ENCODE results near the gene ASTN2.
"Not testable (repeated sequence)": the region's sequence is repeated elsewhere in the genome, so short reads cannot be mapped to it uniquely, and the experiment has no call there.

The ASTN2 gene

DNA sequence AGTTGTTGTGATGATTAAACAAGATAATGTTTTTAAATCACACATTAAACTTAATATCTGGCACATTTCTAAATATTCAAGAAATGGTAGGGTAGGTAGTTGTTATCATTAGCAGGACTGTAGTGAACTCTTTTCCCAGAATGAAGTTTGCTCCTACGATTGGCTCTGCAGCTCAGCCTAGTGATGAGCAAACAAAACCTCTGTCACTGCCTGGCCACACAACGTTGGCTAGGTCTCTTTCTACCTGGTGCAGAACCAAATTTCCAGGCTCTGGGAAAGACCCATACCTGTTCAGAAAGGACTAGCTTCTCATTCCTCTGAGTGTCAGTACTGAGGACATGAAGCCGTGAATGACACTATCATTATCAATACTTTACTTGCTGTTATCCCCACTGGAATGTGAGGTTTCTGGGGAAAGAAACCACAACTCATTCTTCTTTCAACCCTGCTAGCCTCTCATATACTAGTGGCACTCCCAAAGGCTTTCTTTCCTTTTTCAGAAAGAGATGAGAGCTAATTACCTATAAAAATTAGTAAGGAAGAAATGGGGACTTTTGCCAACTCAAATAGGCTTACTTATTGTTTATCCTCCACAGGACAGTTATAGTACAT, 947.0 kb downstream of the ASTN2 start:
- DNase-seq: no peak

DNA sequence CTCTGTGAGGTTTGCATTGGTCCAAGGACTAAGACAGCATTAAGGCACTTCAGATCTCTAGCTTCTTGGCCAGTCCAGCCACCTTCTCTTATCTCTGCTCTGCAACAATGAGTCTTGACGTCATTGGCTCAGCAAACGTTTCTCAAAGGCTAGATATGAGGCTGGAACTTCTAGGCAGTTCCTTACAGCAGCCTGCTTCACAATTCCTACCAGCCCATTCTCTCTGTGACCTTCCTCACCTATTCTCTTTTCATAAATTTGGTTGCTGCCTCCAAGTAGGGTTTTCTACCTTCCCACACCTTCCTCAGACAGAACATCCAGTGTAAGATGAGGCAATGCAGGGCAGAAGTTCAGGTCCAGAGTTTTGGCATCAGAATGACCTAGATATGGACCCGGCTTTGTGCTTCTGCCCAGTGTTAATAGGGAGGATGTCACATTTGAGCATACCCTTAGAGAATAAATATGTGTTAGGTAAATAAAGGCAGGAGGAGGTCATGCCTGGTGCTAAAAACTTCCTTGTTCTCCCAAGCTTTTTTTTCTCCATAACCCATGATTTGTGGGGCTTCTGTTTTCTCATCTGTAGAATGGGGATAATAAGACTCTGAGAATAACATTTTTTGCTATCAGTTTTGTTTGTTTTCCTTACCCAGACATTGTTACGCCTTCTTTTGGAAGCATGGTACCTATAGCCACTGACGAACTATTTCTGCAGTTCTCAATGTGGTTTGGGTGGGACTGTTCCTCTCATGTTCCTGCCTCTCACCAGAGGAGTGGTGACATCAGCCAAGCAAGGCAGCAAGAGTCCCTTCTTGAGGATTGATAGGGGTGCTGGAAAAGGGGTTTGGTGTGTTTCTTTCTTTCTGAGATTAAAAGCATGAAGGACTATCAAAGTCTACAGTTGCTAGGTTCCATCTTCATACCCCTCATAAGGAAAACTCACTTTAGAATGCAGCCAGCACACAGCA, 948.3 kb downstream of the ASTN2 start:
- DNase-seq: no peak

DNA sequence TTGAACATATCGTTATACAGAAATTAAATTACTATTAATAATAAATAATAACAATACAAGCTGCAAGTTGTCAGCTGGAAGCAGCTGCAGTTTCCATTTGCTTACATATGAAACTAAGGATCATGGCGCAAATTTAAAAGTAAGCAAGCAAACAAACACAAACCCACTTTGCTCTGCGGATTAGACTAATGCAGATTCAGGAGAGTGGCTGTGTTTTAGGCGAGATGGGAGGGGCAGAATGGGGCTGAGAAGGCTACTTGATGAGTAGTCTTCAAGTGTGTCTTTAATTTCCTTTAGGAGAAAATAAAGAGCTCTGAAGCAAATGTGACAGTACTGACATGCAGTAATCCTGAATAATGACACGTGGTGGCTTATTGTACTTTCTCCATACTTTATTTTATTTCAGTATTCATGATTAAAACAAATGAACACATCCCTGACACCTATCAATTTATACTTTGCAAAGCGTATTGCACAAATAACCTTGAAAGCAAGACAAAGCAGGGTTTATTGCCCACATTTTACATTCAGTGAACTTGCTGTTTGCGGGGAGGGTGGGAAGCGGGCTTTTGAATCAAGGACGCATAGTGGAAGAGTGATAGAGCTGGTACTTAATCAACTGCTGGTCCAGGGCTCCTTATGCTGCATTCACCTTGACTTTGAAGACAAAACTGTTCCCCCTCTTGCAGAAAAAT, 949.1 kb downstream of the ASTN2 start:
- no peak for DNase-seq

DNA sequence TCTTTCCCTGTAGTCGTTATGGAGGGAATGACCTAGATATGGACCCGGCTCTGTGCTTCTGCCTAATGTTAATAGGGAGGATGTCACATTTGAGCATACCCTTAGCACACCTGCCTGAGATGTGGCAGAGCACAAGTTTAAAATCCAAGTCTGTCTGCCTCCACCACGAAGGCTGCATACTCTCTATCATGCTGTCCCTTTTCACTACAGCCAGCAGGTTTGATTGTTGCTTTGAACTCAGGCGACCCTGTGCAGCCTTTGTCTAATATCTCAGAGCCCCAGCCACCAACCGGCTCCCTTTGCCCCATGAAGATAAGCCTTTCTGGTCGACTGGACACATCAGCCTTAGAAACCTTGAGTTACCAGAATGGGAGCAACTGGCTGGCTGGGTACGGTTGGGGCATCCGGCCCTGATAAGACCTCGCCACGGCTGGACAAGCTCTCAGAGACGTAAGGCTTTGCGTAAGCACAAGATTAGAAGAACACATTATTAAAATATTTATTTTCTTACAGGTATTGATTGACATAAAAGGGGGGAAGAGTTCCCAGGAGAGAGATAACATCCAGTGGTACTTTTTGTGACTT, 949.8 kb downstream of the ASTN2 start:
- no peak for DNase-seq

DNA sequence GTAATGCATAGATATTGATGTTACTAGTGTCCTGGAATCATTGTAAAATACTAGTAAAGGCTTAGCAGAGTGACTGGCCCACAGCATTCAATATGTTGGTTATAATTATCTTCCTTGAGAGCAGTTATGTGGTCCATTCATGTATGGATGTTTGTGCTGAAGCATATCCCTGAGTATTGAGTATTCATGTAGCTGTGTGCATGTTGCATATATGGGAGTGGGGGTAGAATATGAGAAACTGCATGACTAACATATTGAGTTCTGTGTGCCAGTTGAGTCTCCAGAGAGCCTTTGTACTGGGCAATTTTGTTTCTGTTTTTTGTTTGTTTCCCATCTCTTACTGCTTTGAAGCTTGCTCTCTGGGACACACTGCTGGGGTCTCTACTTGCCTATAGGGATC, 950.4 kb downstream of the ASTN2 start:
- no peak for DNase-seq

DNA sequence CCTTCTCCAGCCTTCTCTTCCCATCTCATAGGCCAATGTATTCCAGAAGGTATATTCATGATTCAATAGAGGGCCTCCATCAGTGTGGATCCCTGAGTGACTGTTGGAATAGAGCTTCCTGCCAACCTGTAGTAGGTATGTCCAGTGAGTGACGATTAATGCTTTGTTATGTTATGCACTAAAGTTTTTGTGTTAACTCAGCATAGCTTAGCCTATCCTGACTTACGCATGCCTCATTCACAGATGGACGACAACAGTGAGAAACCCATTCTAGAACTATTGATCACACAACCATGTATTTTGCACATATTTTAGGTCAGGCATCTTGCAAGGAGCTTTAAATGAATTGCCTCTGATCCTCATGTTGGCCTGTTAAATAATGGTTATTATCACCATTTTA, 953.2 kb downstream of the ASTN2 start:
- no peak for DNase-seq

DNA sequence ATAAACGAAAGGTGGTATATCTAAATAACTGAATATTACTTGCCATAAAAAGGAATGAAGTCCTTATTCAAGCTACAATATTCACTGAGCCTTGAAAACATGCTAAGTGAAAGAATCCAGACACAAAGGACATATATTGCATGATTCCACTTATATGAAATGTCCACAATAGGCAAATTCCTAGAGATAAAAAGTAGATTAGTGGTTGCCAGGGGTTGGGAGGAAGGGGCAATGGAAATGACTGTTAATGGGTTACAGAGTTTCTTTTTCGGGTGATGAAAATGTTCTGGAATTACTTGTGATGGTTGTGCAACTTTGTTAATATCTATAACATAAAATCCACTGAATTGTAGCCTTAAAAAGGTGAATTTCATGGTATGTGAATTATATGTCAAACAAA, 954.8 kb downstream of the ASTN2 start:
- no peak for DNase-seq

DNA sequence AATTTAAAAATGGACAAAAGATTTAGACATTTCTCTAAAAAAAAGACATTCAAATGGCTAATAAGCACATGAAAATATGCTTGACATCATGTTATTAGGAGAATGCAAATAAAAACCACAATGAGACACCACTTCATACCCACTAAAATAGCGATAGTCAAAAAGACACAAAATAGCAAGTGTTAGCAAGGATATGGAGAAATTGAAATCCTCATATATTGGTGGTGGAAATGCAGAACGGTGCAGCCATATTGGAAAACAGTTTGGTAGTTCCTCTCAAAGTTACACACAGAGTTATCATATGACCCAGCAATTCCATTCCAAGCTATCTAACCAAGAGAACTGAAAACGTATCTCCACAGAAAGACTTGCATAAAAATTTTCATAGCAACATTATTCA, 955.3 kb downstream of the ASTN2 start:
- no peak for DNase-seq

DNA sequence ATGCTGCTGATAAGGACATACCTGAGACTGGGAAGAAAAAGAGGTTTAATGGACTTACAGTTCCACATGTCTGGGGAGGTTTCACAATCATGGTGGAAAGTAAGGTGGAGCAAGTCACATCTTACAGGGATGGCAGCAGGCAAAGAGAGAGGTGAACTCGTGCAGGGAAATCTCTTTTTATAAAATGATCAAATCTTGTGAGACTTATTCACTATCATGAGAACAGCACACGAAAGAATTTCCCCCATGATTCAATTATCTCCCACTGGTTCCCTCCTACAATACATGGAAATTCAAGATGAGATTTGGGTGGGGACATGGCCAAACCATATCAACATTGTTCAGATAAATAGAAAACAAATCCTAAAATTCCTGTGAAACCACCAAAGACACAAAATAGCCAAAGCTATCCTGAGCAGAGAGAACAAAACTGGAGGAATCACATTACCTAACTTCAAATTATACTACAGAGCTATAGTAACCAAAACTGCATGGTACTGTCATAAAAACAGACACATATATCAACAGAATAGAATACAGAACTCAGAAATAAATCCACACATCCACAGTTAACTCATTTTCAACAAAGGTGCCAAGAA, 958.3 kb downstream of the ASTN2 start:
- no peak for DNase-seq

DNA sequence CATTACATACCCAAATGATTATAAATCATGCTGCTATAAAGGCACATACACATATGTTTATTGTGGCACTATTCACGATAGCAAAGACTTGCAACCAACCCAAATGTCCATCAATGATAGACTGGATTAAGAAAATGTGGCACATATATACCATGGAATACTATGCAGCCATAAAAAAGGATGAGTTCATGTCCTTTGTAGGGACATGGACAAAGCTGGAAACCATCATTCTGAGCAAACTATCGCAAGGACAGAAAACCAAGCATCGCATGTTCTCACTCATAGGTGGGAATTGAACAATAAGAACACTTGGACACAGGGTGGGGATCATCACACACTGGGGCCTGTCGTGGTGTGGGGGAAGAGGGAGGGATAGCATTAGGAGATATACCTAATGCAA, 960.3 kb downstream of the ASTN2 start:
- DNase-seq: not testable (repeated sequence)

DNA sequence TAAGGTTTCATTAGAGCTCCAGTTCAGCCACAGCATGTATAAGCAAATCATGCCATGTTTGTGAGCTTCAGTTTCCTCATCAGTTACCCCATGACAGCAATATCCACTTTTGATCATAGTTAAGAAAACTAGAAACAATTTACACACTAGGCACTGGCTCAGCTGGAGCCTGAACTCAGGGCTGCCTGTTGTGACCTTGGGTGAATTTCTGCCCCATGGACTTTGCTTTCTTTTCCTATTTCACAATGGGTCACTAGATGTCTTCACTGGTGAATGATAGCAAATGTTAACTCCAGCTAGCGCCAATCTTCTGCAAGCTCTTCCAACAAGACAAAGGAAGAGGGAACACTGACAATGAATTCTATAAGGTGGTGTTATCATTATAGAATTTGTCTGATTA, 961.1 kb downstream of the ASTN2 start:
- no peak for DNase-seq

DNA sequence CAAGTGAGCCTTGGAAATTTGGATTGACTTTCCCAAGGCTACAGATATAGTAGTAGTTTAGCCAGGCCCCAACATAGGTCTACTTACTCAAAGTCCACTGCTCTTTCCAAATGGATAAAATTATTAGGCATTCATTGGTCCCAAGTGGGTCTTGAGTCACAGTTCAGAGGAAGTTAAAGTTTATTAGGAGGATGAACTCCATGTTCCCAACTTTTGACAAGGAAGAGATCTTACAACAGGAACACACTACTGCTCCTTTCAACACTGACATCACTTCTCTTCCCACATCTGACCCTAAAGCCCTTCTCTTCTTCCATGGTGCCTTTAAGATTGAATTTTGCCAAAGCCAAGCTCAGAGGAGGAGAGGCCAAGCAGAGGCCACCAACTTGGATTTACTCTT, 962.2 kb downstream of the ASTN2 start:
- DNase-seq: no peak

DNA sequence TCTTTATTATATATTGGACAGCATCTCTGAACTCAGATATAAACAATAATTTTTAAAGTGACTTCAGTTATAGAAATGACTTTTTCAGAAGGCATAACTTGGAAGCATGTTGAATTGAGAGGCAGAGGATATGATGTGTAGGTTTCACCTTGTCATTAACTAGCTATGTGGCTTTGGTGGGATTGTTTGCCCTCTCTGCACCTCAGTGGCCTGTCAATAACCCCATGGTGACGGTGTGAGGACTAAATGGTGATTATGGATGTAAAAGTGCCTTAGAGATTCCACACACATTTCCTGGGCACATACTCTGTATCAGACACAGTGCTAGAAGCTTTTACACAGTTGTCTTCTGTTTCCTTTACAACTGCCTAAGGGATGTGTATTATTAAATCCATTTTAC, 962.6 kb downstream of the ASTN2 start:
- no peak for DNase-seq

DNA sequence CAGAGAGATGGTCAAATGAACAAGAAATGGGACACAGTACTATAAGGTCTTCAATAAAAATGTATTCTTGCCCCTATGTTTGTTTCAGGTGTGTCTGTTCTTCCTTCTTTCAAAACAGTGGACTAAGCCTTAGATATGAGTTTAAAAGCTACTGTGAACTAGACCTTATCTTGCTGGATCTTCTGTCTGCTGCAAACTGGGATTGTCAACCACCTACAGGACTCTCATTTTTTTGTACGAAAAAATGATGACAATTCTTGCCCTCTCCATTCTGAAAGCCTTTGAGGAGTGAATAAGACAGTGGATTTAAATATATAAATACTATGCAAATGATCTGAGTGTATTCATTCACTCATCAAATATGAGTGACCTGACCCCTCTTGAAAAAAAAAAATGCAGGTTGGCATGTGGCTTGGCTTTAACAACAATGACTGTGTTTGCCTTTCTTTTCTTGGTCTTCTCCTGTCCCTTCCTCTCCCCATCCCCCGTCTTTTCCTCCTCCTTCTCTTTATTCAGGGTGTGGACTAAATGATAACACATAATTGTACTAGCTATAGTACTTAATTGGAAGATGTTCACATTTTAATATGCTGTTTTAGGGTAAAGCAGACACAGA, 963.2 kb downstream of the ASTN2 start:
- no peak for DNase-seq

DNA sequence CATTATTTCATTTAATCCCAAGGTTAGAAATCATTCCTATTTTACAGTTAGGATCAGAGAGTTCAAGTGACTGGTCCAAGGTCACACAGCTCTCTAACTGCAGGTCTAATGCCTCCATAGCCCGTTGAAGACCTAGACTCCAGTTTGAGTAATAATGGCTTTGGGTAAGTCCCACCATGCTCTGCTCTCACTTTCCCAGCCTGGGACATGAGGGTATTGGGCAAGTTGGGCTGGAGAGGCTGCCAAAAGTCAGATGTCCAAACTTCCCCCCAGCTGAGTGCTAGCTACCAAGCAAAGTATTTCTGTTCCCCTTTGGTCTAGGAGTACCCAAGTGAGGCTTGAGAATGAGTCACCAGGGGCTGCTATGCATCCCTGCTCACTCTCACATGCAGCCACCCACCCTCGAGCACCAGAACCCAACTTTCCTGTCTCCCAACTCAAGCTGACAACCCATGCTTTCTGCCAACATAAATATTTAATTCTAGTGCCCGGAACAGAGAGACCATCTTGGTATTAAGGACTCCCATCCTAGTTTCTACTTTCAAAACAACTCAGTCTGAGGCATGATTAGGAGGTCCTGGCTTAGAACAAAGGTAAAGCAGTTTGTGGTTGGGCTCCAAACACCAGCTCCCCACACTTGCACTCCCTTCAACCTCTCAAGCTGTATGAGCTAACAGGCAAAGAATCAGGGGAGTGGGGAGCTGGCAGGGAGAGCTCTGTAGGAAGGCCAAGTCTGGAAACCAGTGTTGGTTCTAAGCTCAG, 964.3 kb downstream of the ASTN2 start:
- DNase-seq: no peak

DNA sequence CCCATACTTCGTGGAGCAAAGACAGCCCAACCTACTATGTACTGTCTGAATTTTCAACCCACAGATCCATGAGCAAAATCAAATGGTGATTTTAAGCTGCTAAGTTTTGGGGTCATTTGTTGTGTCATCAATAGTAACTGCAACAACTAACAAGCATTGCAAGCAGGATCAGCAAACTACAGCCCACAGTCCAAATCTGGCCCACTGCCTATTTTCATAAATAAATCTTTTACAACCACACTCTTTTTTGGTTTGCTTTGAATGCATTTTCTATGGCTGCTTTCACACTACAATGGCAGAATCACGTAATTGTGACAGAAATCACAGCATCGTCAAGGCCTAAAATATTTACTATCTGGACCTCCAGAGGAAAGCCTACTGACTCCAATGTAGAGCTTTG, 964.9 kb downstream of the ASTN2 start:
- no peak for DNase-seq

DNA sequence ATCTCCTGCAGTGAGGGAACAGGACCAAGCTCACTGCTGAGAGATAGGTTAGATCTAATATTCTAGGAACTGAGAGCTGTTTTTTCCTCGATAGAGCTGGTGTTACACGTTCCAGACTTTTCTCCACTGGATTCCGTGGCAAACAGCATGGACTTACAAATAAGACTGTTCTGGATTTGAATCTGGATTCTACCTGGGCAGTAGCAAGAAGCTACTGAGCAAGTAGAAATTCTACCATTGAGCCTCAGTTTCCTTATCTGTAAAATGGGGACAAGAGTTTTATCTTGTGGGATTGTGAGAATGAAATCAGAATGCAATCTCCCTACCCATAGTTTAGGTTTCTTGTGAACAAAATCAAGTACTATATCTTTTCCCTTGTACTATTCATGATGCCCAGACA, 966.4 kb downstream of the ASTN2 start:
- DNase-seq: no peak

DNA sequence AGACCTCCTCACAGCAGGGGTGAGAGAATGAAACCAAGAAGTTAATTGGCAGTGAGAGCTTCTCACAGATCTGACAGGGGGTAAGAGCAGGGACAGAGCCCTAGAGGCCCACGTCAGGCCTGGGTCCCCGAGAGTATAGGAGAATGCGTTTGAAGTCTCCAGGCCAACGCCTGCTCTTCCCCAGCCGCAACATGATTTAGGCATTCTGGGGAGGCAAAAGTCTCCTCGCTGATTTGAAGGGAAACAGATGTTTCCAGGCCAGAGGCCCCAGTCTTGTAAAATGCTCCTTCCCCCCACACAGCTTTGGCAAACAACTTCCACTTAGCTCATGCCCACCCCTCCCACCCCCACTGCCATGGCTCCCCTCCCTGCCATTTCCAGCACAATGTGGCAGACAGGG, 966.9 kb downstream of the ASTN2 start:
- no peak for DNase-seq

DNA sequence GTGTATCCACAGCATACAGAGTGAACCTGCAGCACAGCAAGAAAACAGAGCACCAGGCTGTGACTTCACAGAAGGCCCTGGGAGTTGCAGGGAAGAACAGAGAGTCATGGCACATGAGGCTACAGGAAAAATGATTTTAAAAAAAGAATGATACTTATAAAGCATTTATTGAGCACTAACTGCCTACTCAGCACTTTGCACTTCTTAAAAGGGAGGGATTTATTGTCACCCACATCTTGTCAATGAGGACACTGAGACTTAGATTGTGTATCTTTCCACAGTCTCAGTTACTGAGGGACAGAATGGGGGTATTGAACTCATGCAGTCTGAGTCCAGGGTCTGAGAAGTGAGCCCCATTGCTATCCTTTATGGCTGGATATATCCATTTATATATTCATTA, 972.3 kb downstream of the ASTN2 start:
- DNase-seq: no peak

DNA sequence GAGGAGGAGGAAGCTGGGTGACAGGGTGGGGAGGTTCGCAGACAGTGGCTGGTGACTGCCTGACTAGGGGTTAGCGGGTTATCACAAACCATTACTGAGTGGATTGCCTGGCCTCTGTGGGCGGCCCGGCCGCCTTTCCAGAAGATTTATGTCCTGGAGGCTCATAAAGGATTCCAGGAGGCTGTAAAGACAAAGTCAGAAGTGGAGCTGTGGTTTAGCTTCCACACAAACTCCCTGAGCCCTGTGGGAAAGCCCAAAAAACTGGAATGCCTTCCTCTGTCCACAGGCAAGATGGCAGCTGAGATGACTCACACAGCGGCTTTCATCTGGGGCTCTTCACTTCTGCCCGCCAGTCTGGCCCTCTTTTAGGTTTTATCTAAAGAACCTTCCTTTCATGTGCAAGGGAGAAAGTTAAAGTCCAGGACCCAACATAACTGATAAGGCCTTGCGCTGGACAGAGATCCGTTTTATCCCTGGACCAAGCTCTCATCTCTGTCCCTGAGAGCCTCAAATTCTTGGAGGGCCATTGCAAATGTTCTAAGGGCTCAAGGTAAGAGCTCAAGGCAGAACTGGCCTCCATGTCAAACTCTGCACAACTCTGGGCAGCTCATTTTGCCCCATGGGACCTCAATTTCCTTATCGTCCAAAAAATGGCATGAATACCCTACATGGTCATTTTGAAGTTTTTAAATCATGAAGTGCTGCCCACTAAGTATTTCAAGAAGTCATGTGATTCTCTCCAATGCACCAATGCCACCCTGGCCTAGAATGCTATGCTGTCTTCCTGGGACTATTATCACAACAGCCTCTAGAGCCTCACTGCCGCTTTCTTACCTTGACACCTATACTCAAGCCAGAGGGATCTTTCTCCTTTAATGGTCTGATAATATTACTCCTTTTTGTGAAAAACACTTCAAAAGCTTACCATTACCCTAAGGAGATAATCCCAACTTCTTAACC, 977.2 kb downstream of the ASTN2 start:
- no peak for DNase-seq

DNA sequence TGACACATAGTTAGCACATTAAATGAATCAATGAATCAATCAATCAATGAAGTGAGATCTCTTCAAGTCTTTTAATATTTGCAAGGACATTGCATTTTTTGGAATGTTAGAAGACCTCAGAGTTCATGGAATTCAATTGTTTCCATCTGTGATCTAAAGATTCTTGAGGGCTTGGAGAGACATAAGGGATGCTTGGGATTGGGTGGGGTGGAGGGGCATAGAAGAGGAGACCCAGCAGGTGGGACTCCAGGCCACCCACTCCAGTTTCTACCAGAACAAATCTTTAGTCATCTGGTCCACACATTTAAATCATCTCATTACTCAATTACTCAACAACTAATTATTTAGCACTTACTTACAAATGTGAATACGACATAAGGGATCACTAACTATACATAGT, 978.7 kb downstream of the ASTN2 start:
- no peak for DNase-seq

All from effector CD8-positive, alpha-beta T cell (primary cell).